Colonic mucosa (tissue), 4 donors: ENCODE data around the gene FBXO42. TPM values are rescaled to one million over a fixed set of nuclear protein-coding genes. Genes with fewer than 3 reads are reported as not detected.
"Not testable (repeated sequence)": the region's sequence is repeated elsewhere in the genome, so short reads cannot be mapped to it uniquely, and the experiment has no call there.

ENCODE experiments used
- DNase-seq: peaks from one replicate; pipeline ENCODE4 v3.0.0-alpha.2; 2020
- H3K27ac ChIP-seq: fragments of 200-600 bp; one replicate; pipeline ENCODE4 v1.8.0; 2021
- H3K27me3 ChIP-seq: fragments of 200-600 bp; one replicate; pipeline ENCODE4 v1.8.0; 2021
- H3K36me3 ChIP-seq: fragments of 200-600 bp; one replicate; pipeline ENCODE4 v1.8.0; 2021
- H3K4me1 ChIP-seq: fragments of 200-600 bp; one replicate; pipeline ENCODE4 v1.8.0; 2021; ENCODE audit warnings: mild to moderate bottlenecking
- H3K4me3 ChIP-seq: fragments of 200-600 bp; one replicate; pipeline ENCODE4 v1.8.0; 2021
- H3K9ac ChIP-seq, 2 donors: one replicate each; pipeline ENCODE4 v1.7.0; 2013; ENCODE audit warnings: control low read depth in 2 of 2, low read depth in 2 of 2, low read length in 2 of 2
- H3K9me3 ChIP-seq: fragments of 200-600 bp; one replicate; pipeline ENCODE4 v1.8.0; 2021
- CTCF ChIP-seq: fragments of 200-600 bp; IDR thresholded peaks from one replicate; pipeline ENCODE4 v1.8.0; 2022; ENCODE audit warnings: antibody characterized with exemption, mild to moderate bottlenecking
- intact Hi-C: fragments of 100-400 bp; cut with DNase I; formaldehyde crosslinking; loops from one replicate; pipeline ENCODE4 v1.14.1; 2022
- total RNA-seq, 2 donors: library from RNA; stranded (reverse); fragmentation: NEBNext Ultra II Directional in 1 of 2; extraction: Animal tissue kit (Norgen Biotek cat#: 25700) in 1 of 2; gene quantifications; one replicate each; pipeline ENCODE4 v1.2.1, GENCODE V29; 2021
- donor health status: healthy.
- donor health status: DM: no; HTN: no; CAD: no.
- donor health status: DM: no; HTN: no; CAD: no.

The FBXO42 gene
- total RNA-seq, 2 donors from 2014 or later: 15.0 to 17.8 TPM

DNA sequence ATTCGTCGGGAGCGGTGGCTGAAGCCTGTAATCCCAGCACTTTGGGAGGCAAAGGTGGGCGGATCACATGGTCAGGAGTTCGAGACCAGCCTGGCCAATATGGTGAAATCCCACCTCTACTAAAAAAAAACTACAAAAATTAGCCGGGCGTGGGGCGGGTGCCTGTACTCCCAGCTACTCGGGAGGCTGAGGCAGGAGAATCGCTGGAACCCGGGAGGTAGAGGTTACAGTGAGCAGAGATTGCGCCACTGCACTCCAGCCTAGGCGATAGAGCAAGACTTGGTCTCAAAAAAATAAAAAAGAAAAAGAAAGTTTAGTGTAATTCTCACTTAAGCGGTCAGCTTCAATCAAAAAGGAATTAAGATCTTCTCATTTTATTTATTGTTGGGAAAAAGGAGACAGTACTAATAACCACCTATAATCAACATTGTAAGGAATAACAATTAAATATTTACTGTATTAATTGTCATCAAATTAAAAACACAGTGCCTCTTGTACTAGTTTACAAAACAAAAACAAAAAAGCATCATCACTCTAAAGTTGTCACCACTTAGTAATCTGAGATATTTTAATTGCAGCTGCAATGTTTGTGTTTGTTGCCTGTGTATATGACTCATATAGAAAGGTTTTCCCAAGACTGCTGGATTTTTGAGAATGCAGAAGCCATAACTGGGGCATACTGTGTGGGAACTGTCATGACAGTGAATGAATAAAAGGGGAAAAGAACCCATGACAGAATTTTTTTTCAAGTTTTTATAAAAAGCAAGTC, 3.7 kb downstream of the FBXO42 start:
- Histone ChIP-seq H3K27ac (no peak overlapping the region), H3K36me3 (no peaks in the 10 kb centered on the region), H3K4me1 (peaks cover 4% of the 10 kb centered on the region), H3K27me3 (no peaks in the 10 kb centered on the region), H3K9me3 (no peaks in the 10 kb centered on the region), H3K9ac (no peak overlapping the region), H3K4me3 (no peak overlapping the region)
- intact Hi-C loops: no loop called here
- no peak for DNase-seq
- TF ChIP-seq CTCF: no peak

- DNase-seq, intact Hi-C loops: not testable (repeated sequence)
These were observed 9.0 kb downstream of the FBXO42 start for GRCh38 chr1:16343276-16343675.

DNA sequence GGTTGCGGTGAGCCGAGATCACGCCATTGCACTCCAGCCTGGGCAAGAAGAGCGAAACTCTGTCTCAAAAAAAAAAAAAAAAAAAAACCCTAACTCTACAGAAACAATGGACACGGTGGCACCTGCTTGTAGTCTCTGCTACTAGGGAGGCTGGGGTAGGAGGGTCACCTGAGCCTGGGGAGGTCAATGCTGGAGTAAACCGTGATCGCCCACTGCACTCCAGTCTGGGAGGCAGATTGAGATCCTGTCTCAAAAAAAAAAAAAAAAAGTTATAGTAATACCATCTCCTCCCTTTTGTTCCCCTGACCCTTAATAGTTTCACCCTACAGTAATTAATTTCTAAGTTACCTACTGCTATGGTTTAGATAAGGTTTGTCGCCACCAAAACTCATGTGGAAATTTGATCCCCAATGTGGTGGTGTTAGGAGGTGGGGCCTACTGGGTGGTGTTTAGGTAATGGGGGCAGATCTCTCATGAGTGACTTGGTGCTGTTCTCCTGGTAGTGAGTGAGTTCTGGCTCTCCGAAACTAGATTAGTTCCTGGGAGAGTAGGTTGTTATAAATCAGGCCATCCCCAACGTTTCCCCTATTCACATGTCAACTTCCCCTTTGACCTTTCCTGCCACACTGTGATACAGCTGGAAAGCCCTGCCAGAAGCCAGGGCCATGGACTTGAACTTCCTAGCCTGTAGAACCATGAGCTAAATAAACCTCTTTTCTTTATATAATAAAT, 9.8 kb downstream of the FBXO42 start:
- intact Hi-C loops: no loop called here
- Histone ChIP-seq H3K9me3 (no peaks in the 10 kb centered on the region), H3K36me3 (no peaks in the 10 kb centered on the region), H3K4me1 (no peaks in the 10 kb centered on the region), H3K4me3 (no peak overlapping the region), H3K27ac (no peak overlapping the region), H3K9ac (no peak overlapping the region), H3K27me3 (no peaks in the 10 kb centered on the region)
- no peak for DNase-seq
- no peak for TF ChIP-seq CTCF

More at GRCh38 chr1:16343276-16343675, 9.0 kb downstream of the FBXO42 start:
- not testable (repeated sequence) for H3K36me3 ChIP-seq, H3K9me3 ChIP-seq, H3K9ac ChIP-seq, H3K4me1 ChIP-seq, H3K27ac ChIP-seq, H3K4me3 ChIP-seq, H3K27me3 ChIP-seq

DNA sequence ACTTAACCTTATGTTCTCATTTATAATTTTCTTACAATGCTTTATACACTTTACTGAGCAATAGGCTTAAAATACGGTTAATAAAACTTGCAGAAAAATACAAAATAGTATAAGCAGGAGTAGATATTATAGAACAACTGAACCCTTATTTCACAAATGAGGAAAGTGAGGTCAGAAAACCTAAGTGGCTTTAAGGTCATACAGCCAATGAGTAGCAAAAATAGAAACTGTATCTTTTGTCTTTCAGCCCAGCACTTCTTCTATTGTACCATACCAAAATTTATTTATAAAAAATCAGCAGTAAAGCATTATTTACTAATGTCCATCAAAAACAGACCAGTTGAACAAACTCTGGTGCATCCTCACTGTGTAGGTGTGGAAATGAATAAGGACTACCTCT, 11.6 kb downstream of the FBXO42 start:
- TF ChIP-seq CTCF: no peak
- Histone ChIP-seq H3K4me3 (no peak overlapping the region), H3K4me1 (no peaks in the 10 kb centered on the region), H3K9me3 (no peaks in the 10 kb centered on the region), H3K27ac (no peak overlapping the region), H3K9ac (no peak overlapping the region), H3K27me3 (no peaks in the 10 kb centered on the region), H3K36me3 (no peaks in the 10 kb centered on the region)
- intact Hi-C loops: no loop called here
- no peak for DNase-seq

DNA sequence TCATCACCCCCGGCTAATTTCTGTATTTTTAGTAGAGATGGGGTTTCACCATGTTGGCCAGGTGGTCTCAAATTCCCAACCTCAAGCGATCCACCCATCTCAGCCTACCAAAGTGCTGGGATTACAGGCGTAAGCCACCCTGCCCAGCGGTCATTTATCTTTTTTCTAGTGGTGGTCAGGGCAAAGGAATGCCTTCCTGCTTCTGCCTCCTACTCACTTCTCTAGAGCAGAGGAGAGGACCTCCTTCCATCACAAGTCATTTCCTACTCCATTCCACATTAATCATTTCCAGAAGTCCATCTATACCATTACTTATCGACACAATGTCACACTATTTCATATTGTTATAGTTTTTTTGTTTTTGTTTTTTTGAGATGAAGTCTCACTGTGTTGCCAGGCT, 13.3 kb downstream of the FBXO42 start:
- no peak for TF ChIP-seq CTCF
- Histone ChIP-seq H3K36me3 (no peaks in the 10 kb centered on the region), H3K27ac (no peak overlapping the region), H3K4me3 (no peak overlapping the region), H3K9ac (no peak overlapping the region), H3K9me3 (no peaks in the 10 kb centered on the region), H3K4me1 (peaks cover 4% of the 10 kb centered on the region), H3K27me3 (no peaks in the 10 kb centered on the region)
- DNase-seq: no peak
- intact Hi-C loops: no loop called here
